Measurements from ENCODE around the gene SH3TC2. TPM values are rescaled to one million over a fixed set of nuclear protein-coding genes. Genes with fewer than 3 reads are reported as not detected.

The SH3TC2 gene
- total RNA-seq, 4 donors from 2014 or later: 2.5 to 3.8 (median 2.9) TPM

- Histone ChIP-seq H3K27me3 (no peaks in the 10 kb centered on the region), H3K36me3 (no peaks in the 10 kb centered on the region), H3K4me1 (peaks cover 4 to 13% (median 4%) of the 10 kb centered on the region in 3 donors), H3K9me3 (peaks cover 0 to 21% (median 2%) of the 10 kb centered on the region in 3 donors), H3K27ac (peak overlapping the region in 2 of 4 donors; percentile 49 to 70), H3K4me3 (no peak overlapping the region)
- intact Hi-C loops (cut with DNase I): no loop called here
- TF ChIP-seq POLR2A (IDR thresholded peaks at IDR 0.05) (no peak), CTCF (IDR thresholded peaks at IDR 0.05) (no peak)
- WGBS, 2 donors: 65 to 83% methylated on average over 2 of the region's 2 CpGs
- DNase-seq: no peak
Observed at GRCh38 chr5:149094996-149095395, 32.1 kb upstream of the SH3TC2 start.

DNA sequence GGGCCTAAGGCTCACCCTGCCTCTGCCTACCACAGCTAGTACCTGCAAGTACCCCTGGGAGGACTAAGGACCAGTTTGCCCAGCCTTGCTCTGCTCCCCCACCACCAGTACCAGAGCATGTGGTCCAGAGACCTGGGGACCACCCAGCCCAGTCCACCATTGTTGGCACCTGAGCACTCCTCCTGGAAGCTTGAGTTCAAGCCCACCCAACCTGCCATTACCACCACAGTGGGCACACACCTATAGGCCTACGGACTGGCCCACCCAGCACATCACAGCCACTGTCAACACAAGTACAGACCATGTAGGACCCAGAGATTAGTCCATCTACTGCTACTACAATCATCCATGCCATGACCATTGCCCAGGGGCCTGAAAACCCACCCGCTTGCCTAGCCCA is 30.8 kb upstream of the SH3TC2 start:
- no peak for TF ChIP-seq POLR2A (IDR thresholded peaks at IDR 0.05)
- no peak for TF ChIP-seq CTCF (IDR thresholded peaks at IDR 0.05)
- no peaks in the 10 kb centered on the region for H3K27me3 ChIP-seq
- H3K27ac ChIP-seq: no peak overlapping the region
- no peaks in the 10 kb centered on the region for H3K36me3 ChIP-seq
- 0 to 67% methylated on average over 1 to 2 of the region's 2 CpGs for WGBS, 2 donors
- peaks cover 0 to 15% (median 0%) of the 10 kb centered on the region in 3 donors for H3K9me3 ChIP-seq
- no peak for DNase-seq
- intact Hi-C loops (cut with DNase I): no loop called here
- H3K4me1 ChIP-seq: peaks cover 4 to 13% (median 4%) of the 10 kb centered on the region in 3 donors
- no peak overlapping the region for H3K4me3 ChIP-seq

DNA sequence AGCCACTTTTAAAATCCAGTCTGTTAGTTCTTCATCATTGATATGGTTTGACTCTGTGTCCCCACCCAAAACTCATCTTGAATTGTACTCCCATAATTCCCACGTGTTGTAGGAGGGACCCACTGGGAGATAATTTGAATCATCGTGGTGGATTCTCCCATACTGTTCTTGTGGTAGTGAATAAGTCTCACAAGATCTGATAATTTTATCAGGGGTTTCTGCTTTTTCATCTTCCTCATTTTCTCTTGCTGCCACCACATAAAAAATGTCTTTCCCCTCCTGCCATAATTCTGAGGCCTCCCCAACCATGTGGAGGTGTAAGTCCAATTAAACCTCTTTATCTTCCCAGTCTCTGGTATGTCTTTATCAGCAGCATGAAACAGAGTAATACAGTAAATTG is 26.9 kb upstream of the SH3TC2 start:
- 54 to 55% methylated on average over 2 of the region's 2 CpGs for WGBS, 2 donors
- Histone ChIP-seq H3K9me3 (no peaks in the 10 kb centered on the region), H3K27me3 (no peaks in the 10 kb centered on the region), H3K4me1 (peaks cover 3 to 4% (median 3%) of the 10 kb centered on the region in 3 donors), H3K27ac (no peak overlapping the region), H3K36me3 (no peaks in the 10 kb centered on the region), H3K4me3 (no peak overlapping the region)
- no peak for DNase-seq
- TF ChIP-seq POLR2A (IDR thresholded peaks at IDR 0.05): no peak
- no peak for TF ChIP-seq CTCF (IDR thresholded peaks at IDR 0.05)
- intact Hi-C loops (cut with DNase I): no loop called here

DNA sequence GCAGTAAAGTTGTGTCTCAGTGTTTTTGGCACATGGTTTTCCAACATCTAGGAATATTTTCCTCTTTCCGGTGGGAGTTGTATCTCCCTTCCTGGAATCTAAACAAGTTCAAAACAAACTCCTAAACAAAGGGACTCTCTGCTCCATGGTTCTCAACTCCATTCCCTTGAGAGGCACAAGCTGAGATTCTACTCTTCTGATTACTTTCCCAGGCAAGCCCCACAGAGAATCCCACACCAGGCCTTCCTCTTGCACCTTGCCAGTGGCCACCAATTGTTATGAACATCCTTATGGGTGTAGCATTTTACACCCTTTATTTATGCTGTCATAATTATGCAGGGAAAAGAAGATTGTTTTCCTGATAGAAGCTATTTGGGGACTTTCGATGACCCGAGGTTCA is 25.8 kb upstream of the SH3TC2 start:
- Histone ChIP-seq H3K4me1 (no peaks in the 10 kb centered on the region), H3K27ac (no peak overlapping the region), H3K4me3 (no peak overlapping the region), H3K9me3 (no peaks in the 10 kb centered on the region), H3K36me3 (no peaks in the 10 kb centered on the region), H3K27me3 (no peaks in the 10 kb centered on the region)
- intact Hi-C loops (cut with DNase I): no loop called here
- WGBS, 2 donors: 57 to 72% methylated on average over 3 of the region's 3 CpGs
- TF ChIP-seq POLR2A (IDR thresholded peaks at IDR 0.05) (no peak), CTCF (IDR thresholded peaks at IDR 0.05) (no peak)
- DNase-seq: no peak

DNA sequence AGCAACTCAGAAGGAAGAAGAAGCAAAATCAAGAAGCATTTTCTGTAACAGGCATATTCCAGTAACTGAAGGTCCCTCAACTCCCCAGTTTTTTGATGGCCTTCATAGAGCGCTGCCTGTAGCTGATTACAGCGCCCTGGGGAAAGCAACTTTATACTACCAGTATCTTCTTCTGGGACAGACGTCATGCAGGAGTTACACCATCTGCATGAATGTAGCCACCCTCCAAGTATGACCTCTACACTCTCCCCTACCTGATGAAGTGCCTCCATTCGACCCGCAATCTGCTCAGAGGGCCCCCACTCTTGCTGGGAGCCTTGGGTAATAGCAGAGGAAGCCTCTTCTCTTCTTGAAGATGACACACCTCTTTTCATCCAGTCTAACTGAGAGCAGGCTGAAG is 21.0 kb upstream of the SH3TC2 start:
- no peak for DNase-seq
- TF ChIP-seq POLR2A (IDR thresholded peaks at IDR 0.05): no peak
- TF ChIP-seq CTCF (IDR thresholded peaks at IDR 0.05): no peak
- no peaks in the 10 kb centered on the region for H3K4me1 ChIP-seq
- no peak overlapping the region for H3K27ac ChIP-seq
- H3K27me3 ChIP-seq: no peaks in the 10 kb centered on the region
- no peaks in the 10 kb centered on the region for H3K9me3 ChIP-seq
- H3K36me3 ChIP-seq: no peaks in the 10 kb centered on the region
- intact Hi-C loops (cut with DNase I): no loop called here
- 68 to 80% methylated on average over 4 to 5 of the region's 5 CpGs for WGBS, 2 donors
- no peak overlapping the region for H3K4me3 ChIP-seq

Measured in esophagus squamous epithelium (tissue), 5 donors.